ENCODE results near the gene IMPA2.

- TF ChIP-seq CTCF (IDR thresholded peaks at IDR 0.05; ENCODE audit: borderline replicate concordance, extremely low read depth, low read length, poor library complexity, severe bottlenecking), result no peak
- no peak for TF ChIP-seq EZH2 (IDR thresholded peaks at IDR 0.05; ENCODE audit: borderline replicate concordance, low read depth, low read length, severe bottlenecking)
Observed at GRCh38 chr18:12053289-12053688, 72.0 kb downstream of the IMPA2 start.

All from DND-41 (cell line).